Fibroblast of lung (primary cell): Measurements from ENCODE around the gene DIP2A.

Experiments used
- EZH2 ChIP-seq: IDR thresholded peaks from 2 replicates; pipeline ENCODE4 v1.5.1; 2012; ENCODE audit warnings: low read length, control low read depth, mild to moderate bottlenecking; ENCODE audit errors: missing control alignments
- TF ChIP-seq, protein P1 (sequence below), 2 donors: IDR thresholded peaks in 1 of 2; conservative IDR thresholded peaks in 1 of 2; 1 replicate in 1 of 2; 2 replicates in 1 of 2; pipeline ENCODE4 v1.5.1; 2011 to 2012; ENCODE audit warnings: low read length in 2 of 2, control low read depth in 1 of 2, inconsistent platforms in 1 of 2, low read depth in 1 of 2, mild to moderate bottlenecking in 1 of 2

- TF ChIP-seq, protein P1, sequence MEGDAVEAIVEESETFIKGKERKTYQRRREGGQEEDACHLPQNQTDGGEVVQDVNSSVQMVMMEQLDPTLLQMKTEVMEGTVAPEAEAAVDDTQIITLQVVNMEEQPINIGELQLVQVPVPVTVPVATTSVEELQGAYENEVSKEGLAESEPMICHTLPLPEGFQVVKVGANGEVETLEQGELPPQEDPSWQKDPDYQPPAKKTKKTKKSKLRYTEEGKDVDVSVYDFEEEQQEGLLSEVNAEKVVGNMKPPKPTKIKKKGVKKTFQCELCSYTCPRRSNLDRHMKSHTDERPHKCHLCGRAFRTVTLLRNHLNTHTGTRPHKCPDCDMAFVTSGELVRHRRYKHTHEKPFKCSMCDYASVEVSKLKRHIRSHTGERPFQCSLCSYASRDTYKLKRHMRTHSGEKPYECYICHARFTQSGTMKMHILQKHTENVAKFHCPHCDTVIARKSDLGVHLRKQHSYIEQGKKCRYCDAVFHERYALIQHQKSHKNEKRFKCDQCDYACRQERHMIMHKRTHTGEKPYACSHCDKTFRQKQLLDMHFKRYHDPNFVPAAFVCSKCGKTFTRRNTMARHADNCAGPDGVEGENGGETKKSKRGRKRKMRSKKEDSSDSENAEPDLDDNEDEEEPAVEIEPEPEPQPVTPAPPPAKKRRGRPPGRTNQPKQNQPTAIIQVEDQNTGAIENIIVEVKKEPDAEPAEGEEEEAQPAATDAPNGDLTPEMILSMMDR (conservative IDR thresholded peaks at IDR 0.05 in 1 of 2, IDR thresholded peaks at IDR 0.05 in 1 of 2; ENCODE audit: low read depth in 1 of 2, low read length in 2 of 2), result no peak
- no peak for TF ChIP-seq EZH2
Observed at GRCh38 chr21:46441961-46442498, 16.7 kb upstream of the DIP2A start.
